Measurements from ENCODE around the gene FRYL.
"Not testable (repeated sequence)": the region's sequence is repeated elsewhere in the genome, so short reads cannot be mapped to it uniquely, and the experiment has no call there.

The FRYL gene

GRCh38 chr4:48653217-48654014 lies 126.7 kb downstream of the FRYL start:
- no peak for DNase-seq

GRCh38 chr4:48651914-48652313 lies 128.2 kb downstream of the FRYL start:
- DNase-seq = no peak

- no peak for DNase-seq
Measured at GRCh38 chr4:48649505-48649904, 130.6 kb downstream of the FRYL start.

GRCh38 chr4:48645225-48645794 lies 134.8 kb downstream of the FRYL start:
- no peak for DNase-seq

GRCh38 chr4:48642421-48643374 lies 137.4 kb downstream of the FRYL start:
- DNase-seq = no peak

- DNase-seq = no peak
Measured at GRCh38 chr4:48641401-48641800, 138.7 kb downstream of the FRYL start.

- DNase-seq = no peak
Measured at GRCh38 chr4:48640699-48641098, 139.4 kb downstream of the FRYL start.

- DNase-seq = no peak
Measured at GRCh38 chr4:48640225-48640624, 139.9 kb downstream of the FRYL start.

- DNase-seq = no peak
Measured at GRCh38 chr4:48639807-48640206, 140.3 kb downstream of the FRYL start.

GRCh38 chr4:48638586-48638985 lies 141.5 kb downstream of the FRYL start:
- DNase-seq = not testable (repeated sequence)

GRCh38 chr4:48636911-48637310 lies 143.2 kb downstream of the FRYL start:
- no peak for DNase-seq

- no peak for DNase-seq
Measured at GRCh38 chr4:48635980-48636379, 144.1 kb downstream of the FRYL start.

- DNase-seq = no peak
Measured at GRCh38 chr4:48635310-48635709, 144.8 kb downstream of the FRYL start.

GRCh38 chr4:48634688-48635308 lies 145.3 kb downstream of the FRYL start:
- DNase-seq = no peak

- no peak for DNase-seq
Measured at GRCh38 chr4:48633657-48634056, 146.4 kb downstream of the FRYL start.

- no peak for DNase-seq
Measured at GRCh38 chr4:48629458-48629857, 150.6 kb downstream of the FRYL start.

- no peak for DNase-seq
Measured at GRCh38 chr4:48623182-48623780, 156.8 kb downstream of the FRYL start.

GRCh38 chr4:48620831-48621230 lies 159.2 kb downstream of the FRYL start:
- DNase-seq = no peak

- no peak for DNase-seq
Measured at GRCh38 chr4:48620093-48620492, 160.0 kb downstream of the FRYL start.

GRCh38 chr4:48604527-48604926 lies 175.6 kb downstream of the FRYL start:
- no peak for DNase-seq

- DNase-seq = no peak
Measured at GRCh38 chr4:48604041-48604440, 176.0 kb downstream of the FRYL start.

- DNase-seq = no peak
Measured at GRCh38 chr4:48603366-48604003, 176.6 kb downstream of the FRYL start.

Data from NK-92 treated with Interleukin-12 subunit alpha and Interleukin-12 subunit beta, amount 100 ng/mL, for 24 hours (cell line).